ENCODE measurements around the gene MATK.

- no peak for TF ChIP-seq TAF1 (IDR thresholded peaks at IDR 0.05; ENCODE audit: borderline replicate concordance, low read depth, low read length)
- TF ChIP-seq POLR2A (IDR thresholded peaks at IDR 0.05; ENCODE audit: low read depth, low read length) = no peak
Measured at GRCh38 chr19:3776479-3777040, 9.6 kb downstream of the MATK start.

All from GM12892 (cell line).